22Rv1 (cell line): ENCODE measurements around the gene DCDC2C.

ENCODE experiments used
- H3K27ac ChIP-seq: fragments of 450-650 bp; 2 replicates; pipeline ENCODE4 v1.5.1; 2017
- ZFX ChIP-seq: fragments of 450-650 bp; IDR thresholded peaks from 2 replicates; pipeline ENCODE4 v1.6.1; 2017; ENCODE audit warnings: antibody characterized with exemption, borderline replicate concordance
- TF ChIP-seq, protein P1 (sequence below): fragments of 450-650 bp; IDR thresholded peaks from 2 replicates; pipeline ENCODE4 v1.5.1; 2017; ENCODE audit warnings: mild to moderate bottlenecking

Gene DCDC2C

DNA sequence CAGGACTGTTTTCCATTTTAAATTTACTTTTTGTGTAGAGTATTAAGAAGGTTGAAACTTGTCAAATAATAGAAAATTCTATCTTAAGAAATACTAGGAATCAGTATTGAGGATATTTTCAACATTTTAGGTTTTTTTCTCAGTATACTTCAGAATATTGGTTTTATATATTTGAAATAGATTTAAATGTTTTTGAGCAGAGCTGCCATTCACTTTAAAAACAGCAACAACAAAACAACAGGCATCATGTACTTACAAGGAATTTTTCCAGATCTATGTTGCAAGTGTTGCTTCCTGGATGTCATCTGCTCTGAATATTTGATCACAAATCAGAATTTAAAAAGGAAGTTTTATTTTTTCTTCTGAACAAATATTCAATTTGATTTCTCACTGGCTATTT lies 84.4 kb downstream of the DCDC2C start:
- H3K27ac ChIP-seq: no peak overlapping the region
- TF ChIP-seq, protein P1, sequence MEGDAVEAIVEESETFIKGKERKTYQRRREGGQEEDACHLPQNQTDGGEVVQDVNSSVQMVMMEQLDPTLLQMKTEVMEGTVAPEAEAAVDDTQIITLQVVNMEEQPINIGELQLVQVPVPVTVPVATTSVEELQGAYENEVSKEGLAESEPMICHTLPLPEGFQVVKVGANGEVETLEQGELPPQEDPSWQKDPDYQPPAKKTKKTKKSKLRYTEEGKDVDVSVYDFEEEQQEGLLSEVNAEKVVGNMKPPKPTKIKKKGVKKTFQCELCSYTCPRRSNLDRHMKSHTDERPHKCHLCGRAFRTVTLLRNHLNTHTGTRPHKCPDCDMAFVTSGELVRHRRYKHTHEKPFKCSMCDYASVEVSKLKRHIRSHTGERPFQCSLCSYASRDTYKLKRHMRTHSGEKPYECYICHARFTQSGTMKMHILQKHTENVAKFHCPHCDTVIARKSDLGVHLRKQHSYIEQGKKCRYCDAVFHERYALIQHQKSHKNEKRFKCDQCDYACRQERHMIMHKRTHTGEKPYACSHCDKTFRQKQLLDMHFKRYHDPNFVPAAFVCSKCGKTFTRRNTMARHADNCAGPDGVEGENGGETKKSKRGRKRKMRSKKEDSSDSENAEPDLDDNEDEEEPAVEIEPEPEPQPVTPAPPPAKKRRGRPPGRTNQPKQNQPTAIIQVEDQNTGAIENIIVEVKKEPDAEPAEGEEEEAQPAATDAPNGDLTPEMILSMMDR: no peak
- TF ChIP-seq ZFX: no peak

DNA sequence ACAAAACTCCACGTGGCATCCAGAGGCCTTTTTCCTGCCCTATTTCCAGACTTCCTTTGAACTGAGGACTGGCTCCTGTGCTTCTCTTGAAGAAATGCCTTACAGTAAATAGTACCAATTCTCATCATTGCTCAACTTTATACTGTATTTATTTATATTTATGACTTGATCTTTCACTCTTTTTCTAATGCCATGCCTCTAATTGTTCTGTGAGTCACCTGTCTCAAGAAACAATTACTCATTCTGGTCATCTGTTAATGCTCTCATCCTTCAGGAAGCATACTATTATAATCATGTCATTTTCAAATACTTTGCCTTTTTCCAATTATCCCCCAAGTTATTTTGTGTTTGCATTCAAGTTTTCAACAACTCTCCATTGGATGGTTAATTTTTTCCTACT lies 85.9 kb downstream of the DCDC2C start:
- TF ChIP-seq ZFX: no peak
- TF ChIP-seq, protein P1: no peak

DNA sequence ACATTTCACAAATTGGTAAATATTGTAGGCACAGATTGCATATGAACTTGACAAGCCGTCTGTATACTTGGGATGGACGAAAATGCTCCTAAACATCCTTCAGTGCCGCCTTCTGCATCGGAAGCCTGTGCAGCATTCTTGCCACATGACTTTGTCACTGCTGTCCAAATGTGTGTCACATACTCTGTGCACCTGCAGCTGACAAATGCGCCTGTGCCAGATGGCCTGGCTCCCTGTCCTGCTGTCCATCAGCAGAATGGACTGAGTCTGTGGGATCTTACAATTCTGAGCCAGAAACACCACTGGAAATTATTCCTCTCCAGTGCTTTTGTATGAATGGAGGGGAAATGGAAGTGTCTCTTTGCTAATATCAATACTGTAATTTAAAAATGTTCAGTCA lies 89.9 kb downstream of the DCDC2C start:
- no peak for TF ChIP-seq ZFX
- TF ChIP-seq, protein P1: no peak
- H3K27ac ChIP-seq: no peak overlapping the region

More for the DNA sequence above, 85.9 kb downstream of the DCDC2C start:
- H3K27ac ChIP-seq: no peak overlapping the region

DNA sequence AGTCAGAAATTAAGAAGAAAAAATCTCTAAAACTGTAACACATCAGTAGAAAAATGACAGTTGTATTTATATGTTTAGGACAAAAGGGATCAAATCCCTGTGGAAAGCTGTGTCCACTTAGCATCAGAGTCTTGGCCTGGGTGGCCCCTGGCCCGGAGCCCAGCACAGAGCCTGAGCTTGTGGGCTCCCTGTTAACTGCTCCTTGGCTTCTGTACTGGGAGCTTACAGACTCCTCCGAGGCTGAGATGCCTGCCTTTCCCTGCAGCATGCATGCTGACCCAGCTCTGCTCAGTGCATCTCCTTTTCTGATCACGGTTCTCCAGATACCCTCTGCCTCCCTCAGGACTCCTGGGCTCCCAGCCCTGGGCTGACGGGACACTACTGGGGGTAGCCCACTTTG lies 98.1 kb downstream of the DCDC2C start:
- no peak overlapping the region for H3K27ac ChIP-seq
- TF ChIP-seq ZFX: no peak
- TF ChIP-seq, protein P1: no peak

DNA sequence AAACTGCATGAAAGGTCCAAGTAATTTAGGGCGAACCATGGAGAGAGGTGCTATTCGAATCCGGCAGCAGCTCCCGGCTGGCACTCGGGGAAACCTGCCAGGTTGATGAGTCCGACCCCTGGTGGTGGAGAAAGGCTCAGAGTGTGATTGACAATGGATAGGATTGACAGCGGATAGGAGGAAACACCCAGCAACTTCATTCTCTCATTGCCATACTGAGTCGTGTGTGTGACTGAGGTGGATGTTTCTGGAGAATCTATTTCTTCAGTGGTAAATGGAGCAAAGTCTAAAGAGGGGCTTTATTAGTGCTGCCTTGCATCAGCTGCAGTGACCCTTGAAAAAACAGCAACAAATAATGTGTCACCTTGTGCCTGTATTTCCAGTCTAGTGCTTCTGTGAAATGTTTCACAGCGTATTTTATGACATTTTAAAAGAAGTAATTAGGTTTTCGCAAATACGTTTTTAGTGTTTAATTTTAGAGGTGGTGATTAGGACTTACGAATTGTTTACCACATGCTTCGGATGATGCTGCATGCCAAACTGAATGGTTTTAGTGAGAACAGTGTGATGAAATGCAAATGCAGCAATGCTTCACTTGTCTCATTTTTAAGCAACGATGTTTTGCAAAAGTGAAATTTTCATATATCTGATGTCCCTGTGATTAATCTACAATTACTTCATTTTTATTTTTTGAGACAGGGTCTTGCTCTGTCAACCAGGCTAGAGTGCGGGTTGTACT lies 102.0 kb downstream of the DCDC2C start:
- no peak for TF ChIP-seq ZFX
- TF ChIP-seq, protein P1: peak; percentile 79
- no peak overlapping the region for H3K27ac ChIP-seq

DNA sequence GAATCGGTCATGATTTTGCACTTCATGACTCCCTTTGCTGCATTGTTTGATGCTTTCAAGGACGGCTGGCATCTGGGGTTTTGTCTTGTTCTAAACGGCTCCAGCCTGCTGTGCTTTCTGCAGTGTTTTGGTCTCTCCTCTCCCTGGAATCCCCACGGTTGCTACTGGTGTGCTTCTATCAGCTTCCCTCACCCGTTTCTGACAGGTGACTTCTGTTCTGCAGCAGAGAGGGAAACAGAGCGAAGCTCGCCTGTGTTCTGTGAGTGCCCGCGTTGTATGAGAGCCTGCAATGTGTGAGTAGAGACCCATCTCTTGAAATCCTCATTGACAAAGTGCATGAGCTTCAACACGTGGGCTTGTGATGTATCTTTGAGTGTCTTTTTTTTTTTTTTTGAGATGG lies 102.8 kb downstream of the DCDC2C start:
- no peak overlapping the region for H3K27ac ChIP-seq
- TF ChIP-seq, protein P1: no peak
- TF ChIP-seq ZFX: no peak

DNA sequence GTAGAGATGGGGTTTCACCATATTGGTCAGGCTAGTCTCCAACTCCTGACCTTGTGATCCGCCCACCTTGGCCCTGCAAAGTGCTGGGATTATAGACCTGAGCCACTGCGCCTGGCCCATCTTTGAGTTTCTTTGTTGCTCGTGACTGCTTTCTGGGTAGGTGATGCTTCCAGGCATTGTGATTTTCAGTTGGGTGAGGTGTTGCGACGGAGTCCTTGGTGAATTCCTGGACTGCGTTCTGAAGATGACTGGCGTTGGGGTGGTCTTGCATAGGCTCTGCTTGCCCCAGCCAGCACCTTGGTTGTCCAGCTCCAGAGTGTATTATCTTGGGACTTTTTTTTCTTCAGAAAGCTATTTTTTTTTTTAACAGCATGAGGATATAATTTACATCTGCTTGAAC lies 103.4 kb downstream of the DCDC2C start:
- no peak overlapping the region for H3K27ac ChIP-seq
- no peak for TF ChIP-seq ZFX
- TF ChIP-seq, protein P1: no peak
